ENCODE data around the gene SLC17A4. TPM values are rescaled to one million over a fixed set of nuclear protein-coding genes. Genes with fewer than 3 reads are reported as not detected.

Gene SLC17A4
- total RNA-seq, 2 experiments from 2014 or later: not detected

DNA sequence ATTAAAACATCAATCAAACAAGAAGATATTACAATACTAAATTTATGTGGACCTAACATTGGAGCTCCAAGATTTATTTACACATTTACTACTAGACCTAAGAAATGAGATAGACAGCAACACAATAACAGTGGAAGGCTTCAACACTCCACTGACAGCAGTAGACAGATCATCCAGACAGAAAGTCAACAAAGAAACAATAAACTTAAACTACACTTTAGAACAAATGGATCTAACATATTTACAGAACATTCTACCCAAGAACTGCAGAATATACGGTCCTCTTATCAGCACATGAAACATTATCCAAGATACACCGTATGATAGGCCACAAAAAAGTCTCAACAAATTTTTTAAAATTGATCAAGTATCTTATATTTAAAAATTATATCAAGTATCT lies 50.3 kb downstream of the SLC17A4 start:
- DNase-seq (no peak), ATAC-seq (no peak)
- intact Hi-C loops (cut with micrococcal nuclease): no loop called here
- Mint-ChIP-seq H3K4me1 (ENCODE audit: low read depth) (no peaks in the 10 kb centered on the region), H3K27ac (no peak overlapping the region), H3K27me3 (peaks cover 15% of the 10 kb centered on the region), H3K4me3 (no peak overlapping the region), H3K9me3 (no peaks in the 10 kb centered on the region), H3K36me3 (ENCODE audit: low read depth) (no peaks in the 10 kb centered on the region)
- ChIA-PET CTCF (interaction anchor here (1.1 to 1.2 kb wide), 2 partner anchors 17 to 69 kb away, joined by 3 to 4 read pairs; partner anchors contain the start of gene SLC17A3), POLR2A (no interaction called here)
- TF ChIP-seq, protein P1, sequence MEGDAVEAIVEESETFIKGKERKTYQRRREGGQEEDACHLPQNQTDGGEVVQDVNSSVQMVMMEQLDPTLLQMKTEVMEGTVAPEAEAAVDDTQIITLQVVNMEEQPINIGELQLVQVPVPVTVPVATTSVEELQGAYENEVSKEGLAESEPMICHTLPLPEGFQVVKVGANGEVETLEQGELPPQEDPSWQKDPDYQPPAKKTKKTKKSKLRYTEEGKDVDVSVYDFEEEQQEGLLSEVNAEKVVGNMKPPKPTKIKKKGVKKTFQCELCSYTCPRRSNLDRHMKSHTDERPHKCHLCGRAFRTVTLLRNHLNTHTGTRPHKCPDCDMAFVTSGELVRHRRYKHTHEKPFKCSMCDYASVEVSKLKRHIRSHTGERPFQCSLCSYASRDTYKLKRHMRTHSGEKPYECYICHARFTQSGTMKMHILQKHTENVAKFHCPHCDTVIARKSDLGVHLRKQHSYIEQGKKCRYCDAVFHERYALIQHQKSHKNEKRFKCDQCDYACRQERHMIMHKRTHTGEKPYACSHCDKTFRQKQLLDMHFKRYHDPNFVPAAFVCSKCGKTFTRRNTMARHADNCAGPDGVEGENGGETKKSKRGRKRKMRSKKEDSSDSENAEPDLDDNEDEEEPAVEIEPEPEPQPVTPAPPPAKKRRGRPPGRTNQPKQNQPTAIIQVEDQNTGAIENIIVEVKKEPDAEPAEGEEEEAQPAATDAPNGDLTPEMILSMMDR (IDR thresholded peaks at IDR 0.05): no peak

DNA sequence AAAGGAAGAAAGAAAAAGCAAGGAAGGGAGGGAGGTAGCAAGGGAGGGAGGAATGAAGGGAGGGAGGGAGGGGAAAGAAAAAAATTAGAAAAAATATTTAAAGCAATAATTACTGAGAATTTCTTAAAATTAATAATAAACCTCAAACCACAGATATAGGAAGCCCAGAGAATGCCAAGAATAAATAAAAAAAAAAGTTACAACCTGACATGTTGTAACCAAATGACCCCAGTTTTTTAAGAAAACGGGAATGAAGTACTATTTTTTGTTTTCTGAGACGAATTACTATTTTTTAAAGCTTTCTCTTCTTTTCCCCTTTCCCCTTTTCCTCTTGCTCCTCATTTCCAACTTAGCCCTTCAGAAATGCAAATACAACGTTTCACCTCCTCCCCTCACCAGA lies 60.7 kb downstream of the SLC17A4 start:
- no peaks in the 10 kb centered on the region for H3K36me3 Mint-ChIP-seq (ENCODE audit: low read depth)
- no peak overlapping the region for H3K4me3 Mint-ChIP-seq
- ATAC-seq (no peak), DNase-seq (no peak)
- intact Hi-C loops (cut with micrococcal nuclease): no loop called here
- H3K4me1 Mint-ChIP-seq (ENCODE audit: low read depth): no peaks in the 10 kb centered on the region
- POLR2A ChIA-PET: no interaction called here
- no peaks in the 10 kb centered on the region for H3K9me3 Mint-ChIP-seq
- H3K27me3 Mint-ChIP-seq: peaks cover 8% of the 10 kb centered on the region
- TF ChIP-seq, protein P1 (IDR thresholded peaks at IDR 0.05): no peak
- CTCF ChIA-PET: no interaction called here
- H3K27ac Mint-ChIP-seq: no peak overlapping the region

DNA sequence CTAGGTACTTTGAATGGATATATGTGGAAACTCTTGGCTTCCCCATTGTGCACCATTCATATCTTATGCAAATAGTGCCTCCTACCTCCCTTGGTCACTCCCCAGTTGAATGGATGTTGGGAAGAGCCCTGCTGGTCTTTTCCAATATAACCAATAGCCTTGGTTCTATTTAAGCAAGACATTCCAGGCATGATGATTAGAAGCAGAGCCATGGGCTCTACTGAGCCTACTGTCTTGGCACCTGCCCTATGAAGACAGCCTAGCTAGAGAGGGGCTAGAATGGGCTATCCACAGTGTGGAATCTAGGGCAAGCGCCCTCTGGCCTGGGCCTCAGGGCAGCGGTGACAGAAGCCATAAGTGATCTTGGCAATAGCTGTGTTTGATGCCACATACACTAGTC lies 61.7 kb downstream of the SLC17A4 start:
- no peak for DNase-seq
- no peak for ATAC-seq
- ChIA-PET POLR2A (no interaction called here), CTCF (no interaction called here)
- Mint-ChIP-seq H3K4me1 (ENCODE audit: low read depth) (no peaks in the 10 kb centered on the region), H3K4me3 (no peak overlapping the region), H3K36me3 (ENCODE audit: low read depth) (no peaks in the 10 kb centered on the region), H3K27me3 (peaks cover 8% of the 10 kb centered on the region), H3K27ac (no peak overlapping the region), H3K9me3 (no peaks in the 10 kb centered on the region)
- TF ChIP-seq, protein P1 (IDR thresholded peaks at IDR 0.05): no peak
- intact Hi-C loops (cut with micrococcal nuclease): no loop called here

DNA sequence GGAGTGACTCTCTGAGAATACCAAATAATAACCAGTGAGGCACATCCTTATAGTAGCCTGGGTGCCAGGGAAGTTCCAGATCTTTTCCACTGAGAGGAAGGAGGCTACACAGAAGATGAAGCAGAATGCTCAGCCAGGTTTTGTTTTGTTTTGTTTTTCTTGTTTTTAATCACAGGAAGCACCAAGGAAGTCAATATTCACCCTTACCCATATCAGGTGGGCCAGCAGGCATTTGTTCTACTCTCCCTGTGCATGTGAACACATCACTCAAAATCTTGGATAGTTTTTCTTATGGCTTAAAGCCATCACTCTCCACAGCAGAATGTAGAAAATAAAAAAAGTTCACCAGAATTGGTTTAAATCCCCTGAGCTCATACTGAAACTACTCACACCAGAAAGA lies 66.8 kb downstream of the SLC17A4 start:
- H3K4me1 Mint-ChIP-seq (ENCODE audit: low read depth): no peaks in the 10 kb centered on the region
- H3K9me3 Mint-ChIP-seq: peaks cover 5% of the 10 kb centered on the region
- ChIA-PET POLR2A (no interaction called here), CTCF (no interaction called here)
- H3K36me3 Mint-ChIP-seq (ENCODE audit: low read depth): no peaks in the 10 kb centered on the region
- H3K4me3 Mint-ChIP-seq: no peak overlapping the region
- intact Hi-C loops (cut with micrococcal nuclease): no loop called here
- DNase-seq: no peak
- H3K27me3 Mint-ChIP-seq: peaks cover 16% of the 10 kb centered on the region
- ATAC-seq: no peak
- TF ChIP-seq, protein P1 (IDR thresholded peaks at IDR 0.05): no peak
- no peak overlapping the region for H3K27ac Mint-ChIP-seq

DNA sequence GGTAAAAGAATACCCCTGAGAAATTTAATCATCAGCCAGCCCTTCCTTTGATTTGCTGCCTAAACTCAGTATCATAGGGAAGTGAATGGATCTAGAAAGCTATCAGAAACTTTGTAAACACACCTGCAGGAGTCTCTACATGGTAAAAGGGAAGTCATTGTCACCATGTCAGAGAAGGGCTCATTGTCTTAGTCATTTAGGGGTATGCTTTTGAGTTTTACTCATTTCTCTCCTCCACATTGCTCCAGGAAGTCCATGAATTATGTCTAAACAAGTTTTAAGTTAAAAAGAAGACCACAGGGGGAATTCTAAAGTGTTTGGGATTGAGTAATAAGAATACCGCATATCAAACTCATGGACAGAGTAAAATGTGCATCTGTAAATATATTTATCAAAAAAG lies 74.8 kb downstream of the SLC17A4 start:
- Mint-ChIP-seq H3K27ac (no peak overlapping the region), H3K4me1 (ENCODE audit: low read depth) (peaks cover 3% of the 10 kb centered on the region), H3K4me3 (no peak overlapping the region), H3K9me3 (peaks cover 5% of the 10 kb centered on the region), H3K36me3 (ENCODE audit: low read depth) (no peaks in the 10 kb centered on the region), H3K27me3 (peaks cover 15% of the 10 kb centered on the region)
- intact Hi-C loops (cut with micrococcal nuclease): no loop called here
- CTCF ChIA-PET: no interaction called here
- TF ChIP-seq, protein P1 (IDR thresholded peaks at IDR 0.05): no peak
- DNase-seq (no peak), ATAC-seq (no peak)
- POLR2A ChIA-PET: interaction anchor here (0.6 kb wide), 1 partner anchor 114 kb away, joined by 4 read pairs; no protein-coding TSS in a partner anchor
